Frontal cortex (tissue), 4 donors: ENCODE data around the gene UPF2. TPM values are rescaled to one million over a fixed set of nuclear protein-coding genes. Genes with fewer than 3 reads are reported as not detected.
"Not testable (repeated sequence)": the region's sequence is repeated elsewhere in the genome, so short reads cannot be mapped to it uniquely, and the experiment has no call there.

Experiments
- DNase-seq, 2 donors: peaks; one replicate each; pipeline ENCODE4 v3.0.0; 2012; ENCODE audit warnings: low spot score in 2 of 2
- FAIRE-seq: peaks from 2 replicates; lab custom pipeline; 2012; peaks lifted over from hg19 to GRCh38; lab: Jason Lieb, UNC
- total RNA-seq: library from RNA; depleted of rRNA; stranded (reverse); fragments of >200 nt; gene quantifications from one replicate; pipeline ENCODE4 v1.2.3, GENCODE V29; 2014
- donor health status: control.
- donor health status: control.
- donor health status: control.

Gene UPF2
- total RNA-seq, 1 donor from 2014 or later = 24.1 TPM

DNA sequence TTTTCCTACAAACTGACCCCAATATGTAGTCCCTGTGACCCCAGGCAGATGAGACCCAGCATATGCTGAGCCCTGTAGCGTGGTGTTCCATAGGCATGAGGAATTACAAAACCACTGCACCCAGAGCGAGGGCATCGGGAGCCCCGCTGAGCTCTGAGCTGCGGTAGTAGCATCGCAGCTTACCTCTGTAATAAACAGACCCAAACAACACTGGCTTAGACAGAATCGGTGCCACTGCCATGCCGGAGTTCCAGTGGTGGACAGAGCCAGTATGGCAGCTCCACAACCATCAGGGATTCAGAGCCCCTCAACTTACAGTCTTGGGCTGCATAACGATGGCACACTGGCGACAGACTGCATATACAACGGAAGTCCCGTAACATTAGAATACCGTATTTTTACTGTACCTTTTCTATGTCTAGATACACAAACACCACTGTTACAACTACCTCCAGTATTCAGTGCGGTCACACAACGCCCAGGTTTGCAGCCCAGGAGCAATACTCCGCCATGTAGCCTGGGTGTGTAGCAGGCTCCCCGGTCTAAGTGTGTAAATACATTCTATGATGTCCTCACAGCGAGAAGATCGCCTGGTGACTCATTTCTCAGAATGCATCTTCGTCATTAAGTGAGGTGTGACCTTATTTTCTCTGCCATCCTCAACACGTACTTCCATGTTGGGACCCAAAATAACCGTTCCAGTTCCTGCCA, 150.7 kb downstream of the UPF2 start:
- no peak for FAIRE-seq
- DNase-seq = no peak

DNA sequence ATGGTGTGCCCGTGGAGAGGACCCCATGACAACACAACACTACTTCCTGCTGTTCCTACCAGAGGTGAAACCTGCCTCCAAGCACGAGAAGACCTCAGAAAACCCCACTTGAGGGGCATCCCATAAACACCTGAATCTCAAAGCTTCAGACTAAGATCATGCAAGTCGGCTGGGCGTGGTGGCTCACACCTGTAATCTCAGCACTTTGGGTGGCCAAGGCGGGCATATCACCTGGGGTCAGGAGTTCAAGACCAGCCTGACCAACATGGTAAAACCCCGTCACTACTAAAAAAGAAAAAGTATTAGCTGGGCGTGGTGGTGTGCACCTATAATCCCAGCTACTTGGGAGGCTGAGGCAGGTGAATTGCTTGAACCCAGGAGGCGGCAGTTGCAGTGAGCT, 153.3 kb downstream of the UPF2 start:
- not testable (repeated sequence) for DNase-seq, FAIRE-seq

DNA sequence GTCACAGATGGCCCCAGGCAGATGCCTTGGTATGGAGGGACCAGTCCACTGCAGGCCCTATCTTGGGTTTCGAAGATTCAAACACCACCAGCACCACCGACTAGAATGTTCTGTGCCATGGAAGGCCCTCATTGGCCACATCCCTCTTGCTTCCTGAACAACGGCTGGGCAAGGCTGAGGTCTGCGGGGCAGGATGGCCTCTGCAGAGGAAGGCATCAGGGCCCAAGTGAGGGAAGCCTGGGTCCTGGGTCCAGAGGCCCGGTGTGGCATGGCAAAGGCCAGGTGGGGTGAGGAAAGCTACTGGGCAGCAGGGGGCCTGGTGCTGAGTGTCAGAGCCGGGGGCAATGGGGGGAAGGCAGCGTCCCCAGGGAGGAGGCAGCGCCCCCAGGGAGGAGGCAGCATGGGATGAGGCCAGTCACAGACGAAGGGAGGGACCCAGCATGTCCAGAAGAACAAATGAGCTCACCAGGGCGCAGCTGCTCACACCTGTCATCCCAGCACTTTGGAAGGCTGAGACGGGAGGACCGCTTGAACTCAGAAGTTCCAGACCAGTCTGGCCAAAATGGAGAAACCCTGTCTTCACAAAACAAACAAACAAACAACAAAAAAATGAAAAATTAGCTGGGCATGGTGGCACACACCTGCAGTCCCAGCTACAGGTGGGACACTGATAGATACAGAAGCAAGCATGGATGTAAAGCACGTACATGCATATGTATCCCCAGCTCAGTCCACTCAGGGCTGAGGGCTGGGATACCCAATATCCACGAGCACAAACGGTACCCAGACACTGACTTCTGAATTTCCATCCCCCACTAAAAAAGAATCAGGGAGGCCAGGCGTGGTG, 155.0 kb downstream of the UPF2 start:
- FAIRE-seq = no peak
- no peak for DNase-seq

DNA sequence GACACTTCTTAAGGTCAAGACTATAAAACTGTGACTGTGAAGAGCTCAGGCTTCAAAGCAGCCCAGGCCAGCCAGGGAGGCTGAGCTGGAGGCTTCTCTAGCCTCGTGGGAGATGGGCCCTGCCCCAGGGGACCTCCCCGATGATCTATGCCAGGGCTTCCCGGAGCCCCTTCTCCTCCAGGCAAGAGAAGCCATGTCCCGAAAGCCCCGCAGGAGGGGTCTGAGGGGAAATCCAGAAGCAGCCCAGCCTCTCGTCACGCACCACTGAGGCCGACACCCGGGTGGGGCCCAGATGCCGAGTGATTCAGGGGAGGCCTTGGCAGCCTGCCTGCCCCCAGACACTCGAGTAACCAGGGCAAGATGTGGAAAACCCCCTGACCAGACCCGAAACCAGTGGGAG, 155.8 kb downstream of the UPF2 start:
- DNase-seq = no peak
- no peak for FAIRE-seq

DNA sequence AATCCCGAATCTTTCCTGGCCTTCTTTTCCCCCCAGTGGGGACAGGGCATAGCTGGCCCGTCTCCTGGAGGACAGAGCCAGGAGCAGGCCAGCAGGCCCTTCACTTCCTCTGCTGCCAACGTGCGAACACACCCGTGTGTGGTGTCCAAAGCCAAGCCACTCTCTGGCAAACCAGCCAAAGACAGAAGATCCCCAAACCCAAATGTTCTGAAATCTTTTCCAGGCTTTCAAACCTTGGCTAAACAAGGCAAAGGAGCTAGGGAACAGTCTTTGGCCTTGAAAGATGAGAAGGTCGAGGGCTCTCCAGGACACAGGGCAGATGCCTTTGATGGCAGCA, 156.5 kb downstream of the UPF2 start:
- no peak for DNase-seq
- no peak for FAIRE-seq

DNA sequence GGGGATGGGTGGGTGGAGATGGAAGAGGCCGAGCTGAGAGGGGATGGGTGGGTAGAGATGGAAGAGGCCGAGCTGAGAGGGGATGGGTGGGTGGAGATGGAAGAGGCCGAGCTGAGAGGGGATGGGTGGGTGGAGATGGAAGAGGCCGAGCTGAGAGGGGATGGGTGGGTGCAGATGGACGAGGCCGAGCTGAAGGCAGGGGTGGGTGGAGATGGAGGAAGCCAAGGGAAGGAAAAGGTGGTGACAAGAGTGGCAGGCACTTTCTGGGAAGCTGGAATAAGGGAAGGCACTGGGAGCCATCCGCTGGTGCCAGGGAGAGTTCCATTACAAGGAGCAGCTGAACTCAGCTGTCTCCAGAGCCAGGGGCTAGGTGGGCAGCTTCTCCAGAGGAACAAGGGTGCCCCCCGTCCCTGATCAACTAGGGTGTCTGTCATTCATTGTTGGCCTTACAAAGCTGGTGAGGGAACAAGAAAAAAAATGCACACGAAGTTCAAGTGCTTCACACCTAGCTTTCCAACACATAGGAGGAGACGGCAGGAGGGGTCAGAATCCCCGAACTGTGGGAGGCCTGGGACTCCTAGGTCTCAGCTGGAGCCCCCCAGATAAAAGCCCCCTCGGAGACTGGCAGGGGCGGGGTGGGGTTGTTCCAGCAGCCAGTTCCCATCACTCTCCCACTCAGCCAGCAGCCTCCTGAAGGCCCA, 157.0 kb downstream of the UPF2 start:
- FAIRE-seq = no peak
- no peak for DNase-seq

DNA sequence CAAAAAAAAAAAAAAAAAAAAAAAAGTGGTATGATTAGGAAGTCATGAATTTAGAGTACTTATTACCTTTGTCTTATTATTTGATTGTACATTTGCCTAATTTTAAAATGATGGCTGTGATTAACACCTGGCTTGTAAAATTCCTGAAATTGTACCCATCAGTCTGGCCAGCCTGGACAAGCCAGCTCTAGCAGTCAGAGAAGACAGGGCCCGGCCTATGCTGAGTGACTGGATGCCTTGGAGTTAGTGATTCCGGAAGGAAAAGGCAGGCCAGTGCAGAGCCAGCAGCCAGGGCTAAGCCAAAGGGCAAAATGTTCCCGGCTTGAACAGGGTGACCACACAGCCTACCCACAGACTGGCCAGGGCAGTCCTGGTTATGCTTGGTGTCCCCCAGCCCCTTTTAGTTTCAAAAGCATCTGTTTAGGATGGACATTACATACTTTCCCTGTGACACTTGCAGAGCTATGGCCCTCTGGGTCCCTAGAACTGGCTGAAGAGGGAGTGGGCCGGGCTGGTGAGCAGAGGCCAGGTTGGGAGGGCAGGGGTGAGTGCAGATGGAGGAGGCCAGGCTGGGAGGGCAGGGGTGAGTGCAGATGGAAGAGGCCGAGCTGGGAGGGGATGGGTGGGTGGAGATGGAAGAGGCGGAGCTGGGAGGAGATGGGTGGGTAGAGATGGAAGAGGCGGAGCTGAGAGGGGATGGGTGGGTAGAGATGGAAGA, 157.7 kb downstream of the UPF2 start:
- FAIRE-seq (no peak), DNase-seq (no peak)

DNA sequence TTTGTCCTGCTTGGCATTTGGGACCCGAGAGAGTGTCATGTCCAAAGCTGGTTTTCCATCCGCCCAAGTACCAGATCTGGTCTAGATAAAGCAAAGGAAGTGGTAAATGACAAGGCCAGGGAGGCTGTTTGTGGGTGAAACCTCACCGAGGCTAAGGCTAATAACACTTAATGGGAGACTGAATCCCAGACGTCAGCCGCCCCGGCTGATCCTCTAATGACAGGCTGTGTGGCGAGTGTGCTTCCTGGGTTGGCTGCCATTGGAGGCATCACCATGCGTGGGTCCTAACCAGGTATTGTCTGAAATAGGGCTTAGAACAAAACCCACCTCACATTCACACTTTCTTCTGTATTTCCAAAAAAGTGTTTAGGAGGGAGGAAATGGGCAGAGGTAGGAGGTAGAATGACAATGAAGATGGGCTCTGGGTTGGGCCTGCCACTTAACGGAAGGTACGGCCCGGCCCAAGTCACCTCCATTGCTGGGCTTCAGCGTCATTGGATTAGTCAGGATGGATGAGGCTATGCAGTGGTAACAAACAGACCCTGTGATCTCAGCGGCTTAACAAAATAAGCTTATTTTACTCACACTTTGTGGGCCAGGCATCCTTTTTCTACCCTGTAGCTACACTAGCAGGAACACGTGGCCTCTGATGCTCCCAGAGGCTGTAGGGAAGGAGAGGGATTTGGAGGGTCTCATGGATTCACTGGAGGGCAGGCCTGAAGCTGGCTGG, 159.8 kb downstream of the UPF2 start:
- DNase-seq = no peak
- FAIRE-seq = no peak

DNA sequence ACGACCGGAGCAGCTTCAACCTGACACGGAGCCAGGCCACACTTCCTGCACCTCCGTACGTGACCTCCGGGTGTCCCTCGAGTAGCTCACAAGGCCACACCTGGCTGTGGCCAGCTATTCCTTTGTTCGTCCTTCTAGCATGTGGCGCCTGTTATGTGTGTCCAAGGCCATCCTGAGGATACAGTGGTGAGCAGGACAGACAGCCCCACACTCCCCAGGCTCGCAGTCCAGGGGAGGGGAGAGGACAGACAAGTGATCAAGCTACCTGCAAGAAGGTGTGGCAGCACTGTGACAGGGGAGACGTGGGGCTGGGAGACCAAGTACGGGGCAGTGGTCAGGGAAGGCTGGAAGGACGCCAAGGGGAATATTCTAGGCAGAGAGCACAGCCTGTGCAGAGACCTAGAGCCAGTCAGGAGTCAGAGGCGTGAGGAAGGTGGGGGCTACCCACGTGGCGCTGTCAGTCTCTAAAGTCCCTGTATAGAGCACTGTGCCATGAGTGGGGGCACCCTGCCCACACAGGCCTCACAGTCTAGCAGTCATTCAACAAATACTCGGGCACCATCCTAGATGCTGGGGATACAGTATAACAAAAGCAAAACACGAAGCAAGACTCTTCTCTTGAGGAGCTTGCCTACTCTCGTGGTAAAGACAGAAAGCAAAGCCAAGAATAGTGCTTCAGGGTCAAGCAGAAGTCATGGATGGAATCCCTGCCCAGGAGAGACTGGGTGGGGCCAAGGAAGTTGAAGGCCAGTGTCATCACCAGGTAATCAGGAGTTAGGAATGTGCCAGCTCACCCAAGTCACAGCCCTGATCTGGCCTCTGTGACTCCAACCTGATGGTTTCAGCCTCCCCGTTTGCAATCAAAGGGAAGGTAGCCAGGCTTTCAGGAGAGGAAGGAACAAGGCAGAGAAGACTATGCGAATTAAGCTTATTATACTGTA, 160.9 kb downstream of the UPF2 start:
- no peak for FAIRE-seq
- DNase-seq = no peak

DNA sequence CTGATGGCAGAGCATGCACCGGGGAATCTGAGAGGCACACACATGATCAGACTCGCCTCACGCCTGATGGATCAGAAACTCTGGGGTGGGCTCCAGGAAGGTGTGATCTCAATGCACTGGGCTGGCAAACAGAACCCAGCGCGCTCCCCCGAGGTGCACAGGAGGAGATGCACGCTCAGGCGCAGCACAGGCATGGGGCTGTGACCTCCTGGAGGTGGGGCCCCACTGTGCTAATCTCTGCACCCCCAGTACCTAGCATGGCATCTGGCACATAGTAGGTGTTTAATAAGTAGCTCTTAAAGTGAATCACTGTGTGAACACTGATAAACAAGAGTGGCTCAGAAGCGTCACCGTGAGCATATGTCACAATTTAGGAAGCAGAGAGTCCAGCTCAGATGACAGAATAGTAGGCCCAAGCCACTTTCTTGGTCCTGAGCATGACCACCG, 161.6 kb downstream of the UPF2 start:
- DNase-seq (no peak), FAIRE-seq (no peak)

DNA sequence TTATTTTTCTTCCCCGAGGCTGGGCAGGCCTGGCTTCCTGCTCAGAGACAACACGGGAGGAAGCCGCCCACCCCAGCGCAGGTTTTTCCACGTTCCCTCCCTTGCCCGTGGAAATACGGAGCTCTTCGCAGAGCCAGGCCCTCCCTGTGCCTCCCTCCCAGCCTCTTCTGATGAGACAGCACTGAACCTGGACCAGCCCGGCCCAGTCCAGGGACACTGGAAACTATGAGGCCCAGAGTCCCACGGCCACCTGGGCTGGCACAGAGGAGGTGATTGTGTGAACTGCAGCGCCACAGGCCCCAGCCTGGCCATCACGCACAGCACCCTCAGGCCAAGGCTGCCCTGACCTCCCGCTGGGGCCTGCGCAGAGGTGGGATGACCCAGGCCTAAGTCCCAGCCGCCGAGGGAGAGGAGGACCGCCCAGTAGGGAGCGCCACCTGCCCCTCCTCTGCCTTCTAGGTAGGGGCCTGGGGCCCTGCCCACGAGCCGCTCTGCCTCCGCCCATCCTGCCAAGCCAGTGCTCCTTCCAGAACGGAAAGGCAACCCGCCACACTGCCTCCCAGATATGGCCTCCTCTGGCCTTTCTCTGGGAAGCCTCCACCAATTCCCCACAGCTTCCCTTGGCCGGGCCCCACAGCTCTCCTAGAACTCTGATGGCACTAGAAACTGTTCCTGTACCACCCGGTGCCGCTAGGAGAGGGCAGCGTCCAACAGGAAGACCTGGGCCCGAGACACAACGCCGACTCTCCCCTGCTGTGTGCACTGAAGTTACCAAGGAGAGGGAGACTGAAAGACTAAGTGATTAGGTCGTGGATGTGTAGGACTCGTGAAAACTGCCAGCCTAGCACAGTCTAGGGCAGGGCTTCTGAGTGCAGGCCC, 162.2 kb downstream of the UPF2 start:
- no peak for DNase-seq

DNA sequence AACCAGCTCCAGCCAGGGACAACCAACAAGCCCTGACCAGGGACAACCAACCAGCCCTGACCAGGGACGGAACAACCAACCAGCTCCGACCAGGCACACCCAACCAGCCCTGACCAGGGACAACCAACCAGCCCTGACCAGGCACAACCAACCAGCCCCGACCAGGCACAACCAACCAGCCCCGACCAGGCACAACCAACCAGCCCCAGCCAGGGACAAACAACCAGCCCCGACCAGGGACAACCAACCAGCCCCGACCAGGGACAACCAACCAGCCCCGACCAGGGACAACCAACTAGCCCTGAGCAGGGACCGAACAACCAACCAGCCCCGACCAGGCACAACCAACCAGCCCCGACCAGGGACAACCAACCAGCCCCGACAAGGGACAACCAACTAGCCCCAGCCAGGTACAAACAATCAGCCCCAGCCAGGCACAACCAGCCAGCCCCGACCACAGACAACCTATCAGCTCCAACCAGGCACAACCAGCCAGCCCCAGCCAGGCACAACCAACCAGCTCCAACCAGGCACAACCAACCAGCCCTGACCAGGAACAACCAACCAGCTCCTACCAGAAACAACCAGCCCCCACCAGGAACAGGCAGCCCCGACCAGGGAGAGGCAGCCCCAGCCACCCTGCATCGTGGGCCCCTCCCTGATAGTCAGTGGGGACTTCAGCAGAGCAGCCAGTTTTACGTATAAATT, 163.1 kb downstream of the UPF2 start:
- FAIRE-seq = no peak
- DNase-seq = no peak

More for the DNA sequence above, 162.2 kb downstream of the UPF2 start:
- FAIRE-seq = no peak

DNA sequence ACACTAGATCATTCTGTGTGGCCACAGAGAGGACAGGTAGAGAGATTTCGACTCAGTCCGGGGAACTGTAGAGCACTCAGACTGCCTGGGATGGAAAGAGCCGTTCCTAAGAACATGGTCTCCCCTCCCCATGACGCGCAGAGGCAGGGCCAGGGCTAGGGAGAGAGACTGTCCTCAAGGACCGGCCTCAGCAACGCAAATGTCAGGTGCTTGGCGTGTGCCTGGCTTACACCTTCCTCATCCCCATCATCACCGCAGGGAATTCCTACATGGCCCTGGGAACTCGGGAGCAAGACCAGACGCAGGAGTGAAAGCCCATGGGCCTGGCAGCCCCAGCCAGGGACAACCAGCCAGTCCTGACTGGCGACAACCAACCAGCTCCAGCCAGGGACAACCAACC, 163.8 kb downstream of the UPF2 start:
- no peak for DNase-seq
- no peak for FAIRE-seq

DNA sequence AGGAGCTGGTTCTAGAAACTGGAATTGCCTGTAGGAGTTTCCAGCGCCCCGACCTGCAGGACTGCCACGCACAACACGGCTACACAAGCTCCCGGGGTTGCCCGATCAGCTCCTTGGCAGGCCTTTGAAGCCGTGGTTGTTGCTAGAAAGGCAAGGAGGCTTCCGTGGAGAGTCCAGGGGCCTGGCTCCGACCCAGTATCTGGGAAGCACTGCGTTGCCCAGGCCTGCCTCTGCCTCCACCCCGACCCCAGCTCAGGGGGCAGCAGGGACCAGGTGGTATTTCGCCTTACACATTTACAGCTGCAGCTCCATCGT, 165.1 kb downstream of the UPF2 start:
- FAIRE-seq (no peak), DNase-seq (no peak)

DNA sequence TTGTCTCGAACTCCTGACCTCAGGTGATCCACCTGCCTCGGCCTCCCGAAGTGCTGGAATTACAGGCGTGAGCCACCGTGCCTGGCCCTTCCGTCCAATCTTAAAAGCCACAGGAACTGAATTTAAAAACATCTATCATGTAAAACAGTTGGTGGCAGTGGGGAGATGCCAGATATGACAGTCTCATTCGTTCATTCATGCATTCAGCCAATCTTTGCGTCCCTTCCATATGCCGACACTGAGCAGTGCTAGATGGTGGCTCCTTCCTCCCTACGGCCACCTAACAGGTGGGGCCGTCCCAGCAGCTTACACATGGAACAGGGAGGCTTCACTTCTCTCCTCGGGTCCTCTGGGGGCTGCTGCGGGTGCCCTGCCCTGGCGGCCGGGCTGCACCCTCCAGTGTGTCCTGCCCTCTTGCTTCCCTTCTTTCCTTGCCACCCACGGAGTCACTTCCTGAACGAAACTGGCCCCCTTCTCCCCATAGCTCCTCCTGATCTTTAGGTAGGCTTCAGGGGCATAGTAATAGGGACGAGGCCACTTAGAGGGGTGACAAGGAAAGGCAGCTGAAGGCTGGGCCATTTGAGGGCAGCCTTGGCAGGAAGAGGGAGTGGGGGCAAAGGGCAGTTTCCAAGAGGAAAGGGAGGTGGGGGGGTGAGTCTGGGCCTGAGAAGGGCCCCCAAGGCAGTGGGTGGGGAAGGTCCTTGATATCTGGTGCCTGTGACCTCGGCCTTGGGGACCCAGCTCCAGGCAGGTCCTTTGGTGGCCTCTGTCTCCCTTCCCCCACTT, 165.6 kb downstream of the UPF2 start:
- FAIRE-seq = no peak

DNA sequence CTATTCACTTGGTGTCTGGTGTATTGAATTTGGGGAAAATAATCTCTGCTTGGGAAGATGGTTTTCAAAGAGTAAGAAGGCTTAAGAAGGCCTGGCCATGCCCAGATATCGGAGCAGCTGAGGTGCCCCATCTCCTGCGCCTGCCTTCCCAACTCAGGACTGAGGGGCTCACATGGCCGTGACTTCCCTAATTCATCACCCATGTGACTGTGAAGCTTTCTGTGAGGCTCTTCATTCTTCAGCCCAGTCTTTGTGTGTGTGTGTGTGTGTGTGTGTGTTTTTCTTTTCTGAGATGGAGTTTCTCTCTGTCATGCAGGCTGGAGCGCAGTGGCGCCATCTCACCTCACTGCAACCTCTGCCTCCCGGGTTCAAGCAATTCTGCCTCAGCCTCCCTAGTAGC, 166.3 kb downstream of the UPF2 start:
- FAIRE-seq (no peak), DNase-seq (no peak)

More for the DNA sequence above, 165.6 kb downstream of the UPF2 start:
- no peak for DNase-seq
